Mucosa of stomach (tissue), 1 donor: Measurements from ENCODE around the gene SF3A1.

Source experiments
- H3K27me3 ChIP-seq: one replicate; pipeline ENCODE4 v1.7.0; 2013; ENCODE audit warnings: mild to moderate bottlenecking, low read length; ENCODE audit not compliant: control insufficient read depth, insufficient read depth
- H3K36me3 ChIP-seq: one replicate; pipeline ENCODE4 v1.7.0; 2013; ENCODE audit warnings: low read length; ENCODE audit not compliant: control insufficient read depth, insufficient read depth
- H3K4me1 ChIP-seq: one replicate; pipeline ENCODE4 v1.7.0; 2013; ENCODE audit warnings: mild to moderate bottlenecking, low read length; ENCODE audit not compliant: control insufficient read depth, insufficient read depth
- H3K4me3 ChIP-seq: one replicate; pipeline ENCODE4 v1.7.0; 2013; ENCODE audit warnings: low read length
- H3K9ac ChIP-seq: one replicate; pipeline ENCODE4 v1.7.0; 2013; ENCODE audit warnings: mild to moderate bottlenecking, low read length, moderate library complexity
- H3K9me3 ChIP-seq: one replicate; pipeline ENCODE4 v1.7.0; 2013; ENCODE audit warnings: mild to moderate bottlenecking, low read length, moderate library complexity; ENCODE audit not compliant: control insufficient read depth
- donor health status: Pancreatic carcinoma.

SF3A1 gene

GRCh38 chr22:30380011-30380410 is 23.3 kb upstream of the SF3A1 start:
- no peaks in the 10 kb centered on the region for H3K36me3 ChIP-seq
- H3K9me3 ChIP-seq: no peaks in the 10 kb centered on the region
- H3K4me1 ChIP-seq: no peaks in the 10 kb centered on the region
- H3K4me3 ChIP-seq: no peak overlapping the region
- no peaks in the 10 kb centered on the region for H3K27me3 ChIP-seq
- H3K9ac ChIP-seq: no peak overlapping the region

GRCh38 chr22:30375312-30375849 is 18.7 kb upstream of the SF3A1 start:
- Histone ChIP-seq H3K36me3 (no peaks in the 10 kb centered on the region), H3K4me3 (no peak overlapping the region), H3K9me3 (no peaks in the 10 kb centered on the region), H3K4me1 (no peaks in the 10 kb centered on the region), H3K9ac (no peak overlapping the region), H3K27me3 (no peaks in the 10 kb centered on the region)

GRCh38 chr22:30373331-30374325 is 16.9 kb upstream of the SF3A1 start:
- no peaks in the 10 kb centered on the region for H3K4me1 ChIP-seq
- no peaks in the 10 kb centered on the region for H3K27me3 ChIP-seq
- no peak overlapping the region for H3K4me3 ChIP-seq
- no peak overlapping the region for H3K9ac ChIP-seq
- H3K9me3 ChIP-seq: no peaks in the 10 kb centered on the region
- no peaks in the 10 kb centered on the region for H3K36me3 ChIP-seq

GRCh38 chr22:30372915-30373314 is 16.2 kb upstream of the SF3A1 start:
- Histone ChIP-seq H3K9me3 (no peaks in the 10 kb centered on the region), H3K4me1 (no peaks in the 10 kb centered on the region), H3K27me3 (no peaks in the 10 kb centered on the region), H3K36me3 (no peaks in the 10 kb centered on the region), H3K4me3 (no peak overlapping the region), H3K9ac (no peak overlapping the region)

- no peak overlapping the region for H3K9ac ChIP-seq
- no peaks in the 10 kb centered on the region for H3K9me3 ChIP-seq
Measured at GRCh38 chr22:30371981-30372380, 15.3 kb upstream of the SF3A1 start.

GRCh38 chr22:30371321-30371720 is 14.6 kb upstream of the SF3A1 start:
- H3K27me3 ChIP-seq: no peaks in the 10 kb centered on the region
- H3K9me3 ChIP-seq: no peaks in the 10 kb centered on the region
- no peak overlapping the region for H3K9ac ChIP-seq
- no peaks in the 10 kb centered on the region for H3K36me3 ChIP-seq
- no peak overlapping the region for H3K4me3 ChIP-seq
- no peaks in the 10 kb centered on the region for H3K4me1 ChIP-seq

More at GRCh38 chr22:30371981-30372380, 15.3 kb upstream of the SF3A1 start:
- no peaks in the 10 kb centered on the region for H3K36me3 ChIP-seq
- no peak overlapping the region for H3K4me3 ChIP-seq
- H3K27me3 ChIP-seq: no peaks in the 10 kb centered on the region
- no peaks in the 10 kb centered on the region for H3K4me1 ChIP-seq

- Histone ChIP-seq H3K27me3 (no peaks in the 10 kb centered on the region), H3K9ac (no peak overlapping the region), H3K36me3 (no peaks in the 10 kb centered on the region), H3K9me3 (no peaks in the 10 kb centered on the region), H3K4me3 (no peak overlapping the region), H3K4me1 (no peaks in the 10 kb centered on the region)
Measured at GRCh38 chr22:30370641-30371230, 14.0 kb upstream of the SF3A1 start.

- no peaks in the 10 kb centered on the region for H3K4me1 ChIP-seq
- no peaks in the 10 kb centered on the region for H3K9me3 ChIP-seq
- no peak overlapping the region for H3K4me3 ChIP-seq
- H3K36me3 ChIP-seq: no peaks in the 10 kb centered on the region
- no peak overlapping the region for H3K9ac ChIP-seq
- no peaks in the 10 kb centered on the region for H3K27me3 ChIP-seq
Measured at GRCh38 chr22:30368420-30368819, 11.7 kb upstream of the SF3A1 start.

GRCh38 chr22:30365891-30366290 is 9.2 kb upstream of the SF3A1 start:
- Histone ChIP-seq H3K4me1 (no peaks in the 10 kb centered on the region), H3K36me3 (no peaks in the 10 kb centered on the region), H3K27me3 (no peaks in the 10 kb centered on the region), H3K9ac (no peak overlapping the region), H3K4me3 (no peak overlapping the region), H3K9me3 (no peaks in the 10 kb centered on the region)

- Histone ChIP-seq H3K36me3 (no peaks in the 10 kb centered on the region), H3K9me3 (no peaks in the 10 kb centered on the region), H3K9ac (no peak overlapping the region), H3K4me1 (no peaks in the 10 kb centered on the region), H3K27me3 (no peaks in the 10 kb centered on the region), H3K4me3 (no peak overlapping the region)
Measured at GRCh38 chr22:30362651-30363281, 6.1 kb upstream of the SF3A1 start.

- no peaks in the 10 kb centered on the region for H3K36me3 ChIP-seq
- no peak overlapping the region for H3K4me3 ChIP-seq
- H3K27me3 ChIP-seq: no peaks in the 10 kb centered on the region
- no peaks in the 10 kb centered on the region for H3K9me3 ChIP-seq
- H3K9ac ChIP-seq: no peak overlapping the region
- no peaks in the 10 kb centered on the region for H3K4me1 ChIP-seq
Measured at GRCh38 chr22:30361916-30362650, 5.4 kb upstream of the SF3A1 start.
